Measurements from ENCODE around the gene AURKB. TPM values are rescaled to one million over a fixed set of nuclear protein-coding genes. Genes with fewer than 3 reads are reported as not detected.

AURKB gene
- total RNA-seq: 2.1 and 6.1 TPM in 2 replicates

GRCh38 chr17:8209907-8210760, at the start of gene AURKB:
TSS of gene AURKB (minus strand) at chr17:8210575. CDS start at chr17:8210224, 351 bp downstream.

DNA sequence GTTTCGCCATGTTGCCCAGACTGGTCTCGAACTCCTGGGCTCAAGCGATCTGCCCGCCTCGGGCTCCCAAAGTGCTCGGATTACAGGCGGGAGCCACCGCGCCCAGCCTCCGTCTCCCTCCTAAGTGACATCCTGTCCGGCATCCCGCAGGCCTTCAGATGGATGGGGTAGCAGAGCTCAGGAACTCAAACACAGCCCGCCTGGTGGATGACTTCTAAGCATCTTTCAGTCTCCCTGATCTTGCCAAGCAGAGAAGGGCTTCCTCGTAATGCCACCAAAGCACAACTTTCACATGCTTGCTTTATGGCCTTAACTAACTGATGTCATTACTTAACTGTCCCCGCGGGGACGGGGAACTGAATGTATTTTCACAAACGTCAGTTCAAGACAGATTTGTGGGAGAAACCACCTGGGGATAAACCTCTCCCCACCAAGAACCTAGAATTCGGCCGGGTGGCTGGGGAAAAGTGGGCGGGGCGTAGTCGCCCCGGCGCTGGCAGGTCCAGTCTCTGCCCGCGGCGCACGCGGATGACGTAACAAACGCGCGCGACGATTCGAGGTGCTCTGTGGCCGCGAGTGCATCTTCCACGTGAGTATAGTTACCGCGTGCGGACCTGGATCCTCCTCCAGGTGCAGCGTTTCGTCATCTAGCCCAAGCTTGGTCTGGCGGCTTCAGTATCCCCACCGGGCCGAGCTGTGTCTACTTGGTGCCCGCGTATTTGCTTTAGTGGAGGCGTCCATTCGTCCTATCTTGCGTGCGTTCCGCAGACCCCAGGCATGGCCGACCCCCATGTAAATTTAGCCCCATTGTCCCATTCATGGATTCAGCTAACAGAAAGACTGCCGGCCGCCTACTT, 38.6 kb upstream of the AURKB start, which contains the start of gene PFAS:
Gene PFAS (plus strand): TSS at position 539 of the 857 bp plus-strand sequence. CDS start 4,649 bp downstream, outside the sequence.

DNA sequence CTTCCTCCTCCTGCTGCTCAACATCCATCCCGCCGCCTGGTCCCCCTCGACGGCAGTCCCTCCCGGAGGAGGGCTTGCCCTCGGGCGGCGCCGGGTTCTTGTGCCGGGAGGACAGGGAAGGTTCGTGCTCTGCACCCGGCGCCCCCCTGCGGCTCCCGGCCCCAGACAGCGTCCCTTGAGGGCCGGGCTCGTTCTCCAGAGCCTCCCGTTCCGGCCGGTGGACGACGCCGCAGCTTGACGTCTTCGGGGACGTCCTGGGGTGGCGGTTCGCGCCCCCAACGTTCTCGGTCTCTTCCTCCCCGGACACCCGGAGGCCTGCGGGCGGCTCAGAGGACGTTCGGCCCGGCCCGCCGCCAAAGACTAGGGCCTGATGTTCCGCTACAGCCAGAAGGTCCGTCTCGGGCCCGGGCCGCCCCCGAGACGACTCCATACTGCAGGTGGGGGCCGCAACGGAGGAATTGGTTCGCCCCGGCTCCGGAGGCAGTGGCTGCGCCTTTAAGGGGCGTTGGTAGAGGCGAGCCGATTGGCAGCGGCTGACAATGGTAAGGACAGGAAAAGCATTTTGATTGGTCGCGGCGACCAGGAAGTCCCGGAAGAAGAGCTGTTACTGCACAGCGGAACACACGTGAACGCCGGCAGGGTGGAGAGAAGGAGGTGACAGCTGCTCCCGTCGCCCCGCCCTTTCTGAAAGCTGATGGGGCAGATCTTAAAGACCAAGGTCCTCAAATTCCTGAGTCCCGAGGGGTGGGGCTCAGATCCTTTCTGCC, 20.5 kb downstream of the AURKB start, which contains the start of gene BORCS6:
Gene BORCS6 (minus strand): TSS at position 470 of the 767 bp plus-strand sequence. CDS start 40 bp downstream, at position 430.

GRCh38 chr17:8176197-8176940, 34.0 kb downstream of the AURKB start, which contains the start of gene TMEM107:
TSS of gene TMEM107 (minus strand) at chr17:8176380. CDS start at chr17:8176286, 94 bp downstream.

DNA sequence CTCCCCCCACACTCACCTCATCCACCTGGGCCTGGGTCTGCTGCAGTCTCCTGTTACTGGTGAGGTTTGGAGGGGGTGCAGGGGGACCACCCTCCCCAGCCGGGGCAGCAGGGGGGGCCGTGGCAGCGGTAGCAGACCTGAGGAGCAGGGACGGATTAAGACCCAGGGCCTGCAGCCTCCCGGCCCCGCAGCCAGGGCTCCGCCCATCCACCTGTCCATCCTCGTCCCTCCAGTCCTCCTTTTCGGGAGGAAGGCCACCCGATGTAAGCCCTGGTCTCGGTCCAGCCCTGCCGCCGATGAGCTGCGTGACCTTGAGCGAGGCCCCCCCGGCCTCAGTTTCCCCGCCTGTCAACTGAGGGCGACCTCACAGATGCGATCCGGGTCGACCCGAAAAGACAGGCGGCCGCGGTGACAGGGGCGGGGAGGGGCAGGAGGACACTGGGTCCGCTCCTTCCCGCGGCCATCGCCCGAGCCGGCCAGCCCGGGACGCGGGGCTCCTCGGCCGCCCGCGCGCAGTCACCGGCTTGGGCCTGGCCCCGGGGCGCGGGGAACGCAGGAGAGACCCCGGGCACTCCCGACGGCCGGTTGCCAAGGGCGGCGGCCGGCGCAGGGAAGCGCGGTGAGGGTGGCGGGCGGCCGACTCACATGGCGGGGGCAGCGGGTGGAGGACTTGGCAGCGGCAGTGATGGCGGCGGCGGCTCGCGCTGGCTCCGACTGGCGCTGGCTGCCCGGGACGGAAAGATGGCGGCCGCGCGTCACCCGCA, 48.0 kb downstream of the AURKB start, which contains the start of gene VAMP2:
Gene VAMP2 (minus strand): TSS at position 716 of the 764 bp plus-strand sequence. CDS start 69 bp downstream, at position 647.

Other genes starting within 250 kb of the AURKB start
- not detected in 2 replicates for gene GUCY2D, start 208.0 kb downstream of the AURKB start, total RNA-seq
- gene ALOX15B, start 171.5 kb downstream of the AURKB start, total RNA-seq: not detected in 2 replicates
- 0.12 TPM in 1 of 2 replicates, not detected in the other for gene ALOX12B, start 122.9 kb downstream of the AURKB start, total RNA-seq
- under 0.01 TPM in 1 of 2 replicates, not detected in the other for gene ALOXE3, start 92.1 kb downstream of the AURKB start, total RNA-seq
- gene HES7, start 86.5 kb downstream of the AURKB start, total RNA-seq: 0.16 and 0.73 TPM in 2 replicates
- 12.3 and 17.2 TPM in 2 replicates for gene PER1, start 58.2 kb downstream of the AURKB start, total RNA-seq
- gene VAMP2, start 47.6 kb downstream of the AURKB start, total RNA-seq: 4.4 and 5.5 TPM in 2 replicates
- 11.0 and 14.8 TPM in 2 replicates for gene TMEM107, start 34.2 kb downstream of the AURKB start, total RNA-seq
- gene BORCS6, start 20.4 kb downstream of the AURKB start, total RNA-seq: 5.8 and 7.8 TPM in 2 replicates
- 6.6 and 8.8 TPM in 2 replicates for gene CTC1, start 37.5 kb upstream of the AURKB start, total RNA-seq
- gene PFAS, start 38.7 kb upstream of the AURKB start, total RNA-seq: 13.6 and 22.6 TPM in 2 replicates
- gene RANGRF, start 78.1 kb upstream of the AURKB start, total RNA-seq: 11.5 and 15.5 TPM in 2 replicates
- gene SLC25A35, start 84.8 kb upstream of the AURKB start, total RNA-seq: 0.81 and 1.2 TPM in 2 replicates
- gene ARHGEF15, start 99.7 kb upstream of the AURKB start, total RNA-seq: not detected in 2 replicates
- not detected in 2 replicates for gene ODF4, start 129.3 kb upstream of the AURKB start, total RNA-seq
- 1,352 and 1,970 TPM in 2 replicates for gene RPL26, start 172.6 kb upstream of the AURKB start, total RNA-seq
- gene RNF222, start 187.3 kb upstream of the AURKB start, total RNA-seq: not detected in 2 replicates
- gene NDEL1, start 225.3 kb upstream of the AURKB start, total RNA-seq: 115 and 118 TPM in 2 replicates